Astrocyte of the cerebellum (primary cell): ENCODE measurements around the gene PHF20.
"Not testable (repeated sequence)": the region's sequence is repeated elsewhere in the genome, so short reads cannot be mapped to it uniquely, and the experiment has no call there.

ENCODE experiments used
- DNase-seq: peaks from one replicate; pipeline ENCODE4 v3.0.0-alpha.2; 2011; ENCODE audit warnings: low read depth
- H3K4me3 ChIP-seq: 2 replicates; pipeline ENCODE4 v1.5.1; 2011; ENCODE audit warnings: mild to moderate bottlenecking, low read depth, low read length, moderate library complexity
- CTCF ChIP-seq: IDR thresholded peaks from 2 replicates; pipeline ENCODE4 v1.5.1; 2012; ENCODE audit warnings: low read length, low read depth, moderate library complexity, mild to moderate bottlenecking; ENCODE audit errors: missing control alignments
- in situ Hi-C: cut with HindIII; loops from 2 replicates; pipeline ENCODE4 v1.10.0; 2017; ENCODE audit warnings: low sequenced_read_pairs

PHF20 gene

DNA sequence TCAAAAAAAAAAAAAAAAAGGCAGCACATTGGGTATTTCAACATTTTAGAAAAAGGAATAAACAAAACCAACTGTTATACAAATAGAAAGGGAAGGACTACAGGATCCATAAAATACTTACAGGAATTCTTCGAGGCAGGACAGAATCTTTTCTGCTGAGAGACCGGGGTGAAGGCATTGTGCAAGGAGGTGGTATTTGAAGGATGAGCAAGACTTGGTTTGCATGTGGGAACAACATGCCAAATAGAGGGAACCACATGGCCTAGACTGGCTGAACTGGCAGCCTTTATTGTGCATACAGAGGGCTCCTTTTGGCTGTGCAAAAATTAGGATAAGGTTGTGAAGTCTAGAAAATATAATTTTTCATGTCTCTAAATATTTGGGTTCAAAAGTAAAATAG lies 119.6 kb downstream of the PHF20 start:
- TF ChIP-seq CTCF = no peak
- no peak for DNase-seq
- in situ Hi-C loops = no loop called here
- no peak overlapping the region for H3K4me3 ChIP-seq

DNA sequence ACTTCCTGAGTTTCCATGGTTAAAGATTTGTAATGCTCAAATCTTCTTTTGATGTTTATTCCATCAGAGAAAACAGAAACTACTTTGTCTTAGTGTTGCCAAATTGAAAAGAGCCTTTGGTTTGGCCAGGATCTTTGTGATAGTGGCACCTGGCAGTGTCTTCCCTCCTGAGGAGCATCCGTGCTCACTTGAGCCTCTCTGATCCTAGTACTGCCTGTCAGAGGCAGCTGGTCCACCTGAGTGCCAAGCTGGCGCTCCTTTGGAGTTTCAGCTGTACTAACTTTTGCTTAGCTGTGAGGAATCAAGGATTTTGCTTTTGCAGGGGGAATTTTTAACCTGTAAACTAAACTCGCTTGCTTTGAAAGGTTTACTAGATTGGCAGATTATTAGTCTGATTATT lies 121.1 kb downstream of the PHF20 start:
- no peak overlapping the region for H3K4me3 ChIP-seq
- no peak for TF ChIP-seq CTCF
- DNase-seq = no peak
- in situ Hi-C loops = no loop called here

DNA sequence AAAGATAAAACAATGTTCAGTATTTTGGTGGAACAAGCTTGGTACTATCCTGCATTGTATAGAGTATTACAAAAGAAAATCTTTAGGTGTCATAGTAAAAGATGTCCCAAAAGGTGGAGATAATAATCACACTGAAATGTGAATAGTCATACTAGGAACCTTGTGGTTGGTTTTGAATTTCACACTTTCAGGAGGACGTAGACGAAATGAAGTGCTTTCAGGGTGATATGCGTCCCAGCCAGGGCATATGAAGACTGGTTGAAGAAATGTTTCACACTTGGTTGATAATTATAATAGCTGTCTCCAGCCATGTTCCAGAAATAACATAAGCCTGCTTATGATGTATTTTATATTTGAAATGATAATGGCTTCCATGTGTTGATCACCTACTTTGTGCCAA lies 122.1 kb downstream of the PHF20 start:
- in situ Hi-C loops = no loop called here

GRCh38 chr20:35895516-35895915 lies 123.7 kb downstream of the PHF20 start:
- DNase-seq, in situ Hi-C loops, H3K4me3 ChIP-seq: not testable (repeated sequence)

More for the DNA sequence above, 122.1 kb downstream of the PHF20 start:
- DNase-seq = no peak
- no peak for TF ChIP-seq CTCF
- no peak overlapping the region for H3K4me3 ChIP-seq

DNA sequence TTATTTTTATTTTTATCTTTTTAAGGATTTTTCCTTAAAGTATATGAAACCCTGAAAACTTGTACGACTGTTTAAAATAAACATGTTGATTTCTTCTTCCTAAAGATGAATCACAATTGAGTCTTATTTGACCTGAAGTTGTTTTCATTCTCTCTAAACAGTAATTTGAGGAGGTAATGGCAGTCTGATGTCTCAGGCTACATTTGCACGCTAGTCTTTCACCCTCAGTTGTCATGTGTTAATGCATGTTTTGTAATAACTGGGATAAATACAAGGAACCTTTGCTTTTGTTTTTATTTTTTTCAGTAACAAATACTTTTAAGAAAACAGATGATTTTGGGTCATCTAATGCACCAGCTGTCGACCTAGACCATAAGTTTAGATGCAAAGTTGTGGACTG lies 127.2 kb downstream of the PHF20 start:
- DNase-seq = no peak
- in situ Hi-C loops = no loop called here
- no peak for TF ChIP-seq CTCF
- no peak overlapping the region for H3K4me3 ChIP-seq

- in situ Hi-C loops = not testable (repeated sequence)
These were observed 129.4 kb downstream of the PHF20 start for GRCh38 chr20:35901230-35901629.

DNA sequence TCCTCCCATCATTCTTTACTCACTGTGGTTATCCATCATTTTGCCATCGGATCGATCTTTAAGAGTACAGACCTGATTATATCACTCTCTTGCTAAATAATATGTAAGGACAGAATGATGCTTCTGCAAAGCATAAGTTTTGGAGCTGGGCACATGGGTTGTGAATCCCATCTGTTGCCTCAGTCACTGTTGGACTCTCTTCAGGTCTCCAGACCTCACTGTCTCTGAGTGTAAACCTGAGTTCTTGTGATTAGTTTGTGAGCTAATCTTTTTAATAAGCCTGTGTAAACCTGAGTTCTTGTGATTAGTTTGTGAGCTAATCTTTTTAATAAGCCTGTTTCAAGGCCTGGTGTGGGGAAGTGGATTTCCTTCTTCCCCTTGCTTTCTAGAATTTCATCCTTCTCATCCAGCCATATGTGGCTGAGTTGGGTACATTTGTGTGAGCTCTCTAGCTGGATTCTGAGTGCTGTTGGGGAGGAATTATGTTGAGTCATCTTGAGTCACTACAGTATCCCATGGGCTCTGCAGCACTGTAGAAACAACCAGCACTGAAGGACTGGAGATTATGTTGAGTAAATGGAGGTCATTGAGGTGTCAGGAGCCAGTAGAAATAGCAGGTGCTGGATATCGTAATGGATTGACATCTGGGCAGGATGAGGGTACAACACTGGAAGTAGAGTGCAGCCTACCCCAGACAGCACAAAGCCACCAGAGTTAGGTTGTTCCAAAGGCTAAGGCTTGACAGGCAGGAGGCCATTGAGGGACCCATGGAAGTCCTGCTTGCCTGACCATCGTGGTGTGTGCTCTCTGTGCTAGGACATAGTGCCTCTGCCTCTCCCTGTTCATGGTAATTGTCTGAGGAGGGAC lies 130.1 kb downstream of the PHF20 start:
- in situ Hi-C loops = no loop called here
- no peak for TF ChIP-seq CTCF
- DNase-seq = peak; percentile 53

More at GRCh38 chr20:35901230-35901629, 129.4 kb downstream of the PHF20 start:
- not testable (repeated sequence) for DNase-seq, H3K4me3 ChIP-seq

More for the DNA sequence above, 130.1 kb downstream of the PHF20 start:
- no peak overlapping the region for H3K4me3 ChIP-seq
